ENCODE measurements around the gene OIT3. TPM values are rescaled to one million over a fixed set of nuclear protein-coding genes. Genes with fewer than 3 reads are reported as not detected.

OIT3 gene
- total and polyA plus RNA-seq, 8 donors = 0.05 to 2.0 (median 0.45) TPM; not detected in 3

DNA sequence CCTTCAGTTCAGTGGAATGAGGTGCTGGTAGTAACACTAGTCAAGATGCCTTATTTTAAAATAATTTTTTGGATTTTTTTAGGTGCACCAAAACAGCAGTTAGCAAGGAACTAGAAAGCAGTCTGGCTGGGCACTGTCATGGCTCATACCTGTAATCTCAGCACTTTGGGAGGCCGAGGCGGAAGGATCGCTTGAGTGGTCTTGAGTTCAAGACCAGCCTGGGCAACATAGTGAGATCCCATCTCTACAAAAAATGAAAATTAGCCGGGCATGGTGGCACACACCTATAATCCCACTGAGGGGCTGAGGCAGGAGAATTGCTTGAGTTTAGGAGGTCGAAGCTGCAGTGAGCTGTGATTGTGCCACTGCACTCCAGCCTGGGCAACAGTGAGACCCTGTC lies 35.3 kb downstream of the OIT3 start:
- no peak for TF ChIP-seq EP300 (IDR thresholded peaks at IDR 0.05)
- intact Hi-C loops (cut with DNase I; ENCODE audit: low total_unique reads) = no loop called here
- Histone ChIP-seq H3K36me3 (no peaks in the 10 kb centered on the region), H3K4me3 (no peak overlapping the region), H3K27ac (no peak overlapping the region), H3K9me3 (no peaks in the 10 kb centered on the region), H3K4me1 (peaks cover 0 to 6% (median 2%) of the 10 kb centered on the region in 4 donors), H3K27me3 (no peaks in the 10 kb centered on the region)
- WGBS, 5 donors = 89 to 97% (median 95%) methylated on average over 5 of the region's 5 CpGs
- DNase-seq = no peak

DNA sequence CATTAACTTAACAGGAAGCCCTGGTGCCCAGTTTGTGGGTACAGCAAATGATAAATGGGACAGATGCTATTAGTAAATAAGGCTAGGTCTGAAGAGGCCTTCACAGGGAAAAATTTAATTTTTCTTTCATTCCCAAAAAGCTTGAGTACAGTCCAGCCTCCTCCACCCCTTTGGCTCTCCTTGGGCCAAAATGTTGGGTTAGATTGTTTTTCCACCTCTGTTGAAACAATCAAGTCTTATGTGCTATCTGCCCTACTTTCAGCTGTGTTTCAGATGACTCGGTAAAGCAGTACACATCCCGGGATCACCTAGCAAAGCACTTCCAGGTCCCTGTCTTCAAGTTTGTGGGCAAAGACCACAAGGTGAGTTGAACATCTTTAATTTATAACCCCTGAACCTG lies 36.7 kb downstream of the OIT3 start:
- Histone ChIP-seq H3K9me3 (no peaks in the 10 kb centered on the region), H3K4me1 (peaks cover 0 to 6% (median 2%) of the 10 kb centered on the region in 4 donors), H3K36me3 (no peaks in the 10 kb centered on the region), H3K27ac (no peak overlapping the region), H3K27me3 (no peaks in the 10 kb centered on the region), H3K4me3 (no peak overlapping the region)
- intact Hi-C loops (cut with DNase I; ENCODE audit: low total_unique reads) = no loop called here
- 84 to 97% (median 92%) methylated on average over 2 of the region's 2 CpGs for WGBS, 5 donors
- TF ChIP-seq POLR2AphosphoS5 (IDR thresholded peaks at IDR 0.05) (no peak), POLR2A (IDR thresholded peaks at IDR 0.05) (no peak), EP300 (IDR thresholded peaks at IDR 0.05) (no peak)
- TF ChIP-seq, protein P1, sequence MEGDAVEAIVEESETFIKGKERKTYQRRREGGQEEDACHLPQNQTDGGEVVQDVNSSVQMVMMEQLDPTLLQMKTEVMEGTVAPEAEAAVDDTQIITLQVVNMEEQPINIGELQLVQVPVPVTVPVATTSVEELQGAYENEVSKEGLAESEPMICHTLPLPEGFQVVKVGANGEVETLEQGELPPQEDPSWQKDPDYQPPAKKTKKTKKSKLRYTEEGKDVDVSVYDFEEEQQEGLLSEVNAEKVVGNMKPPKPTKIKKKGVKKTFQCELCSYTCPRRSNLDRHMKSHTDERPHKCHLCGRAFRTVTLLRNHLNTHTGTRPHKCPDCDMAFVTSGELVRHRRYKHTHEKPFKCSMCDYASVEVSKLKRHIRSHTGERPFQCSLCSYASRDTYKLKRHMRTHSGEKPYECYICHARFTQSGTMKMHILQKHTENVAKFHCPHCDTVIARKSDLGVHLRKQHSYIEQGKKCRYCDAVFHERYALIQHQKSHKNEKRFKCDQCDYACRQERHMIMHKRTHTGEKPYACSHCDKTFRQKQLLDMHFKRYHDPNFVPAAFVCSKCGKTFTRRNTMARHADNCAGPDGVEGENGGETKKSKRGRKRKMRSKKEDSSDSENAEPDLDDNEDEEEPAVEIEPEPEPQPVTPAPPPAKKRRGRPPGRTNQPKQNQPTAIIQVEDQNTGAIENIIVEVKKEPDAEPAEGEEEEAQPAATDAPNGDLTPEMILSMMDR (IDR thresholded peaks at IDR 0.05) = no peak
- DNase-seq = no peak

DNA sequence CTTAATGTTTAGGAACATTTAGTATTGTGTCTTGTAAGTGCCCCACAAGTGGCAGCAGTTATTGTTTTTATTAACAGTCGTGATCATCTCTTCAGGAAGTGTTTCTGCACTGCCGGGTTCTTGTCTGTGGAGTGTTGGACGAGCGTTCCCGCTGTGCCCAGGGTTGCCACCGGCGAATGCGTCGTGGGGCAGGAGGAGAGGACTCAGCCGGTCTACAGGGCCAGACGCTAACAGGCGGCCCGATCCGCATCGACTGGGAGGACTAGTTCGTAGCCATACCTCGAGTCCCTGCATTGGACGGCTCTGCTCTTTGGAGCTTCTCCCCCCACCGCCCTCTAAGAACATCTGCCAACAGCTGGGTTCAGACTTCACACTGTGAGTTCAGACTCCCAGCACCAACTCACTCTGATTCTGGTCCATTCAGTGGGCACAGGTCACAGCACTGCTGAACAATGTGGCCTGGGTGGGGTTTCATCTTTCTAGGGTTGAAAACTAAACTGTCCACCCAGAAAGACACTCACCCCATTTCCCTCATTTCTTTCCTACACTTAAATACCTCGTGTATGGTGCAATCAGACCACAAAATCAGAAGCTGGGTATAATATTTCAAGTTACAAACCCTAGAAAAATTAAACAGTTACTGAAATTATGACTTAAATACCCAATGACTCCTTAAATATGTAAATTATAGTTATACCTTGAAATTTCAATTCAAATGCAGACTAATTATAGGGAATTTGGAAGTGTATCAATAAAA lies 38.9 kb downstream of the OIT3 start:
- no peak overlapping the region for H3K27ac ChIP-seq
- intact Hi-C loops (cut with DNase I; ENCODE audit: low total_unique reads) = no loop called here
- peaks cover 0 to 2% (median under 1%) of the 10 kb centered on the region in 4 donors for H3K4me1 ChIP-seq
- DNase-seq = no peak
- WGBS, 5 donors = 89 to 93% (median 91%) methylated on average over 20 of the region's 20 CpGs
- H3K27me3 ChIP-seq = no peaks in the 10 kb centered on the region
- no peaks in the 10 kb centered on the region for H3K36me3 ChIP-seq
- TF ChIP-seq EP300 (IDR thresholded peaks at IDR 0.05) (no peak), POLR2A (IDR thresholded peaks at IDR 0.05) (no peak), POLR2AphosphoS5 (IDR thresholded peaks at IDR 0.05) (no peak)
- TF ChIP-seq, protein P1 (IDR thresholded peaks at IDR 0.05) = no peak
- H3K9me3 ChIP-seq = no peaks in the 10 kb centered on the region
- no peak overlapping the region for H3K4me3 ChIP-seq

DNA sequence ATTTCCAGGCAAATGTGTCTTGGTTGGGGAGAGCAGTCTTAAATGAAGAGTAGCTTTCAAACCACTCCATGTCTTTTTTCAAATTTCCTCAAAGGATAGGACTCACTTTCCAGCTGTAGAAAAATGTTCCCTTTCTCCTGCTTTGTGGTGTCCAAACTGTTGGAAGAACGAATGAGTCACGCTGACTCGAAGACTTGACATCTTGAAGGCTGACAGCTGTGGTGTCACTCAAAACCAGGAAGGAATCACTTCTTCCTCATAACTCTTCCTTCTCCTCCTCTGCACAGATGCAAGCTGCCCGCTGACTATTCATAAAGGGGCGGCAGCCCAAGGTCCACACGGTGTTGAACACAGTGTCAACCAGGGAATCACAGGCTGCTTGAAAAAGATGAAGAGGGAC lies 41.8 kb downstream of the OIT3 start:
- no peak for DNase-seq
- H3K9me3 ChIP-seq = no peaks in the 10 kb centered on the region
- no peaks in the 10 kb centered on the region for H3K4me1 ChIP-seq
- intact Hi-C loops (cut with DNase I; ENCODE audit: low total_unique reads) = no loop called here
- H3K36me3 ChIP-seq = no peaks in the 10 kb centered on the region
- H3K27me3 ChIP-seq = no peaks in the 10 kb centered on the region
- no peak overlapping the region for H3K27ac ChIP-seq
- TF ChIP-seq POLR2A (IDR thresholded peaks at IDR 0.05) (no peak), EP300 (IDR thresholded peaks at IDR 0.05) (no peak), POLR2AphosphoS5 (IDR thresholded peaks at IDR 0.05) (no peak)
- TF ChIP-seq, protein P1 (IDR thresholded peaks at IDR 0.05) = no peak
- 85 to 96% (median 92%) methylated on average over 6 of the region's 6 CpGs for WGBS, 5 donors
- no peak overlapping the region for H3K4me3 ChIP-seq
